VCaP (cell line): ENCODE measurements around the gene TMEM132D.

ENCODE experiments used
- H3K27ac ChIP-seq: fragments of 450-650 bp; 2 replicates; pipeline ENCODE4 v1.5.1; 2017
- TF ChIP-seq, protein P1 (sequence below): fragments of 450-650 bp; conservative IDR thresholded peaks from 2 replicates; pipeline ENCODE4 v1.5.1; 2017; ENCODE audit warnings: mild to moderate bottlenecking, moderate library complexity

The TMEM132D gene

DNA sequence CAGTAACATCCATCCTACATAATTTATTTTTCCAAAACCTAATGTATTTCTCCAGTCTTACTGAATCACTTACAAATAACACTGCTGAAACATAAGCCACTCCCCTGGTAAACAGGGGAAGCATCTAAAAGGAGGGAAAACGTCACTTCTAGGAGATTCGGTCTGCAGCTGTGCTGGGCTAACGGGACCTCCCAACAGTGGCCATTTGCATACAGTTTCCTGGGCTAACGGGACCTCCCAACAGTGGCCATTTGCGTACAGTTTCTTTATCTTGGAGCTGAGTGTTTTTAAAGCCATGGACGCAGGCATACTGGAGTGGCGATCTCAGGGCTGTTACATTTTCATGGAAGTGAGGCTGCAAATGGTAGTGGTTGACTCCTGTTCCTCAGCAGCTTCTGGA, 242.9 kb downstream of the TMEM132D start:
- no peak overlapping the region for H3K27ac ChIP-seq
- TF ChIP-seq, protein P1, sequence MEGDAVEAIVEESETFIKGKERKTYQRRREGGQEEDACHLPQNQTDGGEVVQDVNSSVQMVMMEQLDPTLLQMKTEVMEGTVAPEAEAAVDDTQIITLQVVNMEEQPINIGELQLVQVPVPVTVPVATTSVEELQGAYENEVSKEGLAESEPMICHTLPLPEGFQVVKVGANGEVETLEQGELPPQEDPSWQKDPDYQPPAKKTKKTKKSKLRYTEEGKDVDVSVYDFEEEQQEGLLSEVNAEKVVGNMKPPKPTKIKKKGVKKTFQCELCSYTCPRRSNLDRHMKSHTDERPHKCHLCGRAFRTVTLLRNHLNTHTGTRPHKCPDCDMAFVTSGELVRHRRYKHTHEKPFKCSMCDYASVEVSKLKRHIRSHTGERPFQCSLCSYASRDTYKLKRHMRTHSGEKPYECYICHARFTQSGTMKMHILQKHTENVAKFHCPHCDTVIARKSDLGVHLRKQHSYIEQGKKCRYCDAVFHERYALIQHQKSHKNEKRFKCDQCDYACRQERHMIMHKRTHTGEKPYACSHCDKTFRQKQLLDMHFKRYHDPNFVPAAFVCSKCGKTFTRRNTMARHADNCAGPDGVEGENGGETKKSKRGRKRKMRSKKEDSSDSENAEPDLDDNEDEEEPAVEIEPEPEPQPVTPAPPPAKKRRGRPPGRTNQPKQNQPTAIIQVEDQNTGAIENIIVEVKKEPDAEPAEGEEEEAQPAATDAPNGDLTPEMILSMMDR = no peak

DNA sequence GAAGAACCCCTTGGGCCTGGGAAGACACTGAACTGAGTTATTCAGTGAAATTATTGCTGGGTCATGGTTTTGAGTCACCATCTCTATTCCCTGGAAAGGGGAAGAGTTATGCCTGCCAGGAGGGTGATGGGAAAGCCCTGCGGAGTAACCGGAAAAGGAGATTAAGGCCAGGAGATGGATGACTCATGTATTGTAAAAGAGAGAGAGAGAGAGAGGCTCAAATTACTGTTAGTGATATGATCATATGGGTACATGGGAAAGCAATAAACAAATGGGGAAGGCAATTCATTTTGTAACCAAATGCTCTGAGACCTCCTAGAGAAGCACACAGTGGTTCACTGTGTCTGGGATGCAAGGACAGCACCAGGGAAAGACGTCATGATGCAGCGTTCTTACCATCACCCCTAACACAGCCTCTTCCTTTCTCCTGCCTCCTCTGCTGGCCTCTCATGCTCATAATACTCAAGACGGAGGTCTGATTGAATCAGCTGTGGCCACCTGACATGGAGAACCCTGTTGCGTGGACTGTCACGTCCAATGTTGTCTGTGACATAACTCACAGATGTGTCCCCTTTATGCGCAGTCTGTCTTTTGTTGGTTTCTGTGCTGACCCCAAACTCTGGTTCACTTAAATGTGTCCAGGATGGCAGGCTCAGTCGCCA, 243.7 kb downstream of the TMEM132D start:
- H3K27ac ChIP-seq = no peak overlapping the region
- TF ChIP-seq, protein P1 = no peak

DNA sequence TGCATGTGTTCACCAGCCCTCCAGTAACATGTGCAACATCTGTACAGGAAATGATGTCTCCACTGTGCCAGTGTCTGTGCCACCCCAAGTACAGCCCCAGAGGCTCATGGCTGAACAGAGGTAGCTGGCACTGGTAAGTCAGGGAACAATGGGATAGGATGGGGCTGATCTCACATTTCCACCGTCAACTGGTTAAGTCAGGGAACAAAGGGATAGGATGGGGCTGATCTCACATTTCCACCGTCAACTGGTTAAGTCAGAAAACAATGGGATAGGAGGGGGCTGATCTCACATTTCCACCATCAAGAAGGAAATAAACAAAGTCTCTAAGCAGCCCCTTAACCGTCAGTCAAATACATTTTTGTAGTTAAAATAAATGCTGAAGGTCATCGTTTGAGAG, 246.6 kb downstream of the TMEM132D start:
- no peak overlapping the region for H3K27ac ChIP-seq
- TF ChIP-seq, protein P1 = no peak

DNA sequence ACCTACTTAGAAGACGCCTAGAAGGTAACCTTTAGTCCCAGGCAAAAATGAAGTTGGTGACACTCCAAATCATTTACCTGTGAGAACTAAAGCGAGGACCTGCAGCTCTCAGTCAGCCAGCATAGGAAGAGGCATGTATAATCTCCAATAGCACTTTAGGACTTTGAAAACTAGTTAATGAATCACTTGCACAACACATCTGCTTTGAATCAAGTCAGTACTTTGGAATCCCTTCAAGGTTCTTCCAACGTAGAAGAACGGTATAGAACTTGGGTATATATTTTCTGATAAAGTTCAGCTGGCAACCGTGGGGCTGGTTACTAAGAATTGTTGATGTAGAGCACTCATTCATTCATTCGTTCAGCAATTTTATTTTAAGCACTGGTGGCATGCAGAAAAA, 251.9 kb downstream of the TMEM132D start:
- TF ChIP-seq, protein P1 = no peak
- no peak overlapping the region for H3K27ac ChIP-seq

DNA sequence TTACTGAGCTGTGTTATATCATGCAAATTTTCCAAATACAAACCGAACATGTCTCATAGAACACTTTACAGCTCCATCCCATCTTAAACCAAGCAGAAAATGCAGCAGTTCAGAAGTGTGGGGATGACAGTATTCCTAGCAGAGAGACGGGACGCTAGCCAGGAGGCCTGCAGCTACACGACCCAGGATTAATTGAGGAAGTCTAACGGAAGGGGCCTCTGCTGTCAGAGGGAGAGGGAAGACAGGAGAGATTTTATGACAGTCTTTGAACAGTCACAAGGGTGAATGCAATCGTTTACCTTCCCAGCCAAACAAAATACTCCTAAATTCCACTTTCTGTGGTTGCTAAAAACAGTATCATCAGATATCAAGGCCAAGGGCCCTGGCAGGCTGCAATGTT, 261.9 kb downstream of the TMEM132D start:
- no peak overlapping the region for H3K27ac ChIP-seq
- TF ChIP-seq, protein P1 = no peak

DNA sequence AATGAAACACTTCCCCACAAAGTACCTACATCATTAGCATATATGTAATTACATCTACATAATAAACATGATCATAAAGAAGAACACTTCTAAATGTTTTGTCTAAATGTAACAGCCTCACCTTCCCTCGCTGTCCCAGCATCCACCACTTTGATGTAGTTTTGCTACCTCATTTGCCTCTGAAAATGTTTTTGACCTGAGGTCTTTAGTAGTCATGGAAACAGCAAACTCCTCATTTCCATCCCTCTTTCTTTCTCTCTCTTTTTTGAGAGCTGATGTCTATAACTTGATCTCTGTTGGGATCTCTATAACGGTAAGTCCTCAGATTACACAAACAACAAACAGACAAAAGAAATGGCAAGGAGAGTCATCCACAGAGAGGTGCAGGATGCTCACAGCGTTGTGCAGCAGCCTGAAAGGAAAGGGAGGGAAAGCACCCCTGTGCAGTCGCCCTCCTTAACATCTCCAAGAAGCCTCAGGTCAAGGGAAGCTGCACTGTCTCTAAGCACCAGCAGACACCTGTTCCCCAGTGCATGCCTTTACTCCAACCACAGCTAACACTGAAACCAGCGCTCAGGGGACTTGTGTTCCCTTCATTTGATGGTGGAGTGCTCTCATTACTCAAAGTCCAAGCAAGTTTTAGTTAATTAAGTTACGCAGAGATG, 268.7 kb downstream of the TMEM132D start:
- TF ChIP-seq, protein P1 = no peak
- no peak overlapping the region for H3K27ac ChIP-seq

DNA sequence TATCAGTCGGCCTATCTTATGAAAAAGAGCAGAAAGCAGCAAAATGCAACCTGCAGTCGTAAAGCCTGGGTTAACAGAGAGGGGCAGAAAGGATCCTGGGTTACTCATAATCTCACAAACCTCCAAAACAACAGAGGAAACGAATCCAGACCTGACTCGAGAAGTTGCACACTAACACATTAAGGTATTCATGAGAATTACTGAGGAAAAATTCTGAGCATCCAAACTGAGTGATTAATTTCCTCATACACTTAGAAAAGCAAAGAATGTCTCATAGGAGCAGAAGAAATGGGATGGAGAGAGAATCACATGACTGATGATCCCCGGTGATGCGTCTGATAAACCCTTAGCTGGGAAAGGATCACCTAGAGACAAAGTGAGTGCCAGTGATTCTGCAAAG, 272.5 kb downstream of the TMEM132D start:
- H3K27ac ChIP-seq = no peak overlapping the region
- TF ChIP-seq, protein P1 = no peak
